DMS114 treated with DMSO at 0.1 percent for 48 hours (cell line): ENCODE data around the gene TCTN2.

Source experiments
- DNase-seq: peaks from one replicate; lab custom pipeline; 2025; ENCODE audit not compliant: unreplicated experiment; lab: John Stamatoyannopoulos, UW

TCTN2 gene

DNA sequence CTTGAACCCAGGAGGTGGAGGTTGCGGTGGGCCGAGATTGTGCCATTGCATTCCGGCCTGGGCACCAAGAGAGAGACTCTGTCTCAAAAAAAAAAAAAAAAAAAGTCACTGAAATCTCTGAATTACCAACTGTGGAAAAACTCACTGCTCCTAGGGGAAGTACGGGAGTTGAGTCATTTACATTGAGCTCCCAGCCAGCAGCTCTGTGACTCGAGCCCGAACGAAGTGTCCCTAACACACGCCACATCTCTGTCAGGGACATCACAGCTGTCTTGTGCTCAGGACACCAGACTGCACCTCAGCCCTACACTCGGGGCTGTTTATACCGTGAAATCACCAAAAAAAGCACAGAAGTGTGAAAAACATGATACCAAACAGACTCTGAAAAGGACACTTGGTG lies 62.3 kb downstream of the TCTN2 start:
- DNase-seq: no peak

DNA sequence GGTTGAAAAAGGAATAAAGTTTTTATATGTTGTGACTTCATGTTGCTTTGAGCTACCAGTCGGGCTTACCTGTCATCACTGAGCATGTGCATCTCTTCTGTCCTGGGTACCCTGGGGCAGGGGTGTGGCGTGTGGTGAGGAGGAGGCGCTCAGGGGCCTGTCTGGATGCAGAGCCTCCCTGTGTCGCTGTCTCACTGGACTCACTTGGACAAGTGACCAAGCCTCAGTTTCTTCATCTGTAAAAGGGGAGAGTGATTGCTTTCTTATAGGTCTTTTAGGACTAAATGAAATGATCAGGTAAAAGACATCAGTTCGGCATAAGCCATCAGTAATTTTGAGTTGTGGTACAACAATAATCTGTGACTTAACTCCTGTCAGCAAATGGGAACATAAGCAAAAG lies 63.4 kb downstream of the TCTN2 start:
- DNase-seq: no peak

DNA sequence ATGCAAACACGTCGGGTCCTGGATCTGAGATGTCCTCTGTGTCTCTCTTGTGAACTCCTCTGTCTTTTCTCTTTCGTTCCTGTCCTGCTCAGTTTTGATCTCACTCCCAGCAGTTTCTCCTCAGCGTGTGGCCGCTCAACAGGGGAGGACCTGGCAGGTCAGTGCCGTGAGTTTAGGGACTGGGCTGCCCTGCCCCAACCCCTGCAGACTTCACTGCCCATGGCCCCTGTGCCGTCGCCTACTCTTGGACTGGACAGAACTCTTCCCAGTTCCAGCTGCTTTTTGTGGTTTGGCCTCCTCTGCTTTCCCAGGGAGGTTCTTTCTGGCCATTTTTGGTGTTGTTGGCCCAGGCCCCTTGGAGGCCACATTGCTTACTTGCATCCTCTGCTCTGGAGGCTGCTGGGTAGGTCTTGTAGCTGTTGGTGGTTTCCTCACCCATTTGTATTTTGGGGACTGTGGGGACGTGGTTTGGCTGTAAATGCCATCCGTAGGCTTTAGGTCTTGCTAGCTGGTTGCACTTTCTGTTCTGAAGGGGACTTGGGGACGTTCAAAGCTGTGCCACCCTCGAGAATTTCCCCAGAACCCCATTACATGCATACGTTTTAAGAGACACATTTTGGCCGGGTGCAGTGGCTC lies 71.1 kb downstream of the TCTN2 start:
- DNase-seq: no peak

DNA sequence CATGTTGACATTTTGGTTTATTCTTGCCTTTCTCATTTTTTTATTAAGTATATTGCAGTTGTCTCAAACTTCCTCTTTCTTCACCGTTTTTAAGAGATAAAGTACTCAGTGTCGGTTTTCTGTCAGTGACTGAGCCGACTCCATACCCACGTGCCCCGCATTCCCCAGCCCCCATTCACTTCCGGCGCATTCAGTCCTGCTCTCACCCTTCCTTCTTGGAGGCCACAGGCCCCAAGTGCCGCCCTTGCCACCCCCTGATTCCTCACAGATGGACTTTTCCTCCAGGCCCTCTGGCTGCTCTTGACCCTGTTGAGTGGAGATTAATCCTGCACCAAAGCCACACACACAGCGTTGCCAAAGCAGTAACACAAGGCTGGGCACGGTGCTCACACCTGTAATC lies 72.1 kb downstream of the TCTN2 start:
- no peak for DNase-seq

DNA sequence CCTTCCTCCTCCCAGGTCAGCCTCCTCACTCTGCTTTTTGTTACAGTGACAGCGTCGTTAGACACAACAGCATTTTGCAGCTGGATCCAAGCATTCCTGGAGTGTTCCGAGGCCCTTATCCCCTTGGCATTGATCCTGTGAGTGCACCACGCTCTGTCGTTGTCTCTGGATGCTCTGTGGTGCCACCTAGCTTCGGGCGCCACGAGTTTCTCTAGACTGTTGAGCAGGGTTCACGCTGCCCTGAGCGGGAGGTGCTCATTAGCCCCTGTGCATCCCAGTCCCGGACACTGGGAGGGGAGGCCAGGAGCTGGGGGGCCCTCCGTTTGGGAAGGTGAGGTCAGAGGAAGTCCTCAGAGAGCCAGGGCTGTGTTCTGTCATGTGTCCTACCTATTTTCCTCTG lies 73.9 kb downstream of the TCTN2 start:
- DNase-seq: no peak

DNA sequence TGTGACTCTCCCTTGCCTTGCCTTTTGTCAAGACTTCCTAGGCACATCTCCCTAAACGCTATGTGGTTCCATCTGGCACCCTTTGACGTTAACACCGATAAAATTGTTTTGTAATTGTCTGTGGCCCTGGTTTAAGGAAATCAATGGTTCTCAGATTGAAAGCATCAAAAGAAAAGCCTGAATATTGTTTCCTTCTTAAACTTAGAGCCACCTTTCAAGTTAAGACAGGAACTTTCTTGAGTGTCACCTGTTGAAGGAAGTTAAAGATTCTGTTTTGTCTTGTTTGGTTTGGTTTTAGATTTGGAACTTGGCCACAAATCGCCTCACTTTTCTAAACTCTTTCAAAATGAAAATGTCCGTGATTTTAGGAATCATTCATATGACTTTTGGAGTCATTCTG lies 76.4 kb downstream of the TCTN2 start:
- DNase-seq: no peak

DNA sequence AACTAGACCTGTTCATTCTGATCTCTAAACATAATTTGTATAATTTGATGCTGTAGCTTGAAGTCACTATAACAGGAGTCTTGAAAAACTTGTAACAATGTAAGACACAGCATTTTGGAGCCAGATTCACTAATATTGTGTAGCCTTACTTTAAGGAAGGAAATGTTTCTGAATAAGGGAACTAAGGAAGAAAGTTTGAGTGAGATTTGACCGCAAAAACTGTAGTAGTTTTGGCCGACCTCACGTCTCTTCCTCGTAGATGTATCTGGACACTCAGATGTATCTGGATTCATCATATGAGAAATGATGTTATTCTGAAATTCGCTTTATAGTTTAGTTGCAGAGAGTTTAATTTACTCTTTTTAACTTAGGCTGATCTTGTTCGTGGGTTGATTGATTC lies 77.2 kb downstream of the TCTN2 start:
- no peak for DNase-seq

DNA sequence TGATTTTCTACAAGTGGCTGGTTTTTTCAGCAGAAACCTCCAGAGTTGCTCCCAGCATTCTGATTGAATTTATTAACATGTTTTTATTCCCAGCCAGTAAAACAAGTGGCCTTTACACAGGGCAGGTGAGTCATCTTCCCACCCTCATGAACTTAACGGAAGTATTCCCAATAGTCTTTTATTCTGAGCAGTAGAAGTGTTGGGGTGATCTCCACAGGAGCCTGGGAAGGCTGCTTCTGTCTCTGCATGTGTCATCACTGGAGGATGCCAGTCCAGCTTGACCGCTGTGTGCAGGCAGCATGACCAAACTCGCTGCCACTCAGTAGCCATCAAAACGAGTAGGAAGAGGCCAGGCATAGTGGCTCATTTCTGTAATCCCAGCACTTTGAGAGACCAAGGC lies 77.7 kb downstream of the TCTN2 start:
- DNase-seq: no peak

DNA sequence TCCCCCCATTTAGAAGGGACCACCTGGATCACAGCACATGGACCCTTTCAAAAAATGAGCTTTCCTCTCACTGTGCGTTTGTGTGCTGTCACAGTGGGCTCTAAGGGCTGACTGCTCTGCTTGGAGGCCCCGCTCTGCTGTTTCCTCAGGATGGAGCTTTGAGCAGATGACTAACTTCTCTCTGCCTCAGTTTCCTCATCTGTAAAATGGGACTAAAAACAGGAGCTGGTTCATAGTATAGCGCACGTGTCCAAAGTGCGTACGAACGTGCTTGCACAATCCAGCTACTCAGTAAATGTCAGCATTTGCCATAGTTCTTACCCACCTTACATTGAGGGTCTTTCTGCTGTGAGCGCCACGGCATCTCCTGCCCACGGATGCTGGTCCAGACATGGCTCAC lies 78.4 kb downstream of the TCTN2 start:
- DNase-seq: no peak

DNA sequence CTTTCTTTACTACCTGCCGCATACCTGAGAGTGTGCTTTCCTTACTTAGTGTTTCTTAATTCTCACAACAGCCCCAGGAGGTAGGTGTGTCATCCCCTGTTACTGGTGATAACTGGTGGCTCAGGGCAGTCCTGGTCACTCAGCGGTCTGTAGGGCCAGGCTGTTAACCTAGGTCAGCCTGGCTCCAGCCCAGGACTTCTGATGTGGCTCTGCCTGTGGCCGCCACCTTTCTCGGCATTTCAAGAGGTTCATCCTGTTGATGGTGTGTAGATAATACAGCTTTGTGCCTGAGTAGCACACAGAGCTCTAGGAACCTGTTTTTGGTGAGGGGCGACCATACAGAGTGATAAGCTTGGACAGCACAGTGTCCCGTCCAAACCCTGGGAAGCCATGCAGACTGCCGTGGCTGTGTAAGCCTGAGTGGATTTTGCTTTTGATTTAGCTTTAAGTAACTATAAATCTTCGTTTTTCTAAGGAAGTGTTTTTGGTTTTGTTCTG lies 79.3 kb downstream of the TCTN2 start:
- no peak for DNase-seq

DNA sequence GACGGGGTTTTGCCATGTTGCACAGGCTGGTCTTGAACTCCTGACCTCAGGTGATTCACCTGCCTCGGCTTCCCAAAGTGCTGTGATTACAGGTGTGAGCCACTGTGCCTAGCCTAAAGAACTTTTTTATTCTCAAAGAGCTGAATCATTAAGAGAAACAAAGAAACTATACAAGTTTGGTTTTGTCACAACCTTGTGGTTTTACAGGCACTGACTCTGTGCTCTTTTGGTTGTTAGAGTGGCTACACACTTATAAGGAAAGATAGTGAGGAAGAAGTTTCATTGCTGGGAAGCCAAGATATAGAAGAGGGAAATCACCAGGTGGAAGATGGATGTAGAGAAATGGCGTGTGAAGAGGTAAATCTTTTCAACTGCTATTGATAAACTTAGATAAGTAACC lies 81.1 kb downstream of the TCTN2 start:
- DNase-seq: no peak

DNA sequence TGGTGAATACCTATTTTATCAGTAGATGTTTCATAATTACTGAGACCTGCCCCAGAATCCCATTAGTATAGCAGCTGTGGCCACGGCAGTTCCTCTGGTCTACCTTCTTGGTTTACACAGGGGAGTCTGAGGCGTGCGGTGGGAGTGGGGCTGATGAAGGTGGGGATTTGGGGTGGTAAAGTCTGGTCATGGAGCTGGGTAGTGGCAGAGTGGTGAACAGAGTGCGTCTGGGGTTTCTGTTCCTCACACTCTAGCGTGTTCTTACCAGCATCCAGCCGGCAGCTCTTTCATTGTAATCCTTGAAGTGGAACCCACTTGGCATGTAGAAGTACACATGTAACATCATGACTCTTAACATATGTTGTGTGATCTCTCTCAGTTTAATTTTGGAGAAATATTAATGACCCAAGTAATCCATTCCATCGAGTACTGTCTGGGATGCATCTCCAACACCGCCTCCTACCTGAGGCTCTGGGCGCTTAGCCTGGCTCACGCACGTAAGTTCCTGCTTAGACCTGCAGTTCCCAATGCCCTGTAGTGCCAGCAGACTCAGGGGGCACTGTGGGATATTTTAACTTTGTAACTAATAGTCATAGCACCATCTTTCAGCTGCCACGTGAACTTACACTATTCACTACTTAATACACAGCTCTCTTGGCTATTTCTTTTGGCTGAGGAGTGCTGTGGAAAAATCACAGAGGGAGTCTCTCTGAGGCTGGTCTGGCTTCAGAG lies 83.3 kb downstream of the TCTN2 start:
- no peak for DNase-seq

DNA sequence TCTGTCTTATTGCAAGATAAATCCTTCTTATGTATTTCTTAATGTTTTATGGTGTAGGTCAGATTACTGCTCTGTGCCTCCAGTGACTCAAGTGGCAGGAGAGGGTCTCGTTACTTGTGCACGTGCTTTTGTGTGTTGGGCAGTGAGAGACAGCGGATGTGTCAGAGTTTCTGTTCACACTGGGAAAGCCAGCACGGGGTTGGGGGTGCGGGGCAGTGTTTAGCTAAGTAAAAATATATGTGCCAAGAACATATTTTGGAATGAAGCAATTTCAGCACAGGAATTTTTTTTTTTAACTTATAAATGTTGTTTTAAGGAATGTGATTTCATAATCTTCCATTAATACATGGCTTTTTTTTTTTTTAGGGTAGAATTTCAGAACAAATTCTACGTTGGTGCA lies 86.6 kb downstream of the TCTN2 start:
- no peak for DNase-seq
